Gastrocnemius medialis (tissue), 4 donors: ENCODE measurements around the gene GNPDA2.

ENCODE experiments used
- POLR2A ChIP-seq, 2 donors: fragments of 450-650 bp; IDR thresholded peaks; one replicate each; pipeline ENCODE4 v1.6.1; 2017; ENCODE audit warnings: antibody characterized with exemption in 2 of 2, mild to moderate bottlenecking in 2 of 2, moderate library complexity in 2 of 2
- TF ChIP-seq, protein P1 (sequence below), 5 experiments: fragments of 450-650 bp in 3 of 5; fragments of 200-600 bp in 2 of 5; sonication (generic) in 2 of 5; IDR thresholded peaks in 4 of 5; conservative IDR thresholded peaks in 1 of 5; 1 replicate in 4 of 5; 2 replicates in 1 of 5; pipeline ENCODE4 v1.5.1; 2016 to 2019; ENCODE audit warnings: antibody characterized with exemption in 5 of 5, mild to moderate bottlenecking in 3 of 5, moderate library complexity in 3 of 5

DNA sequence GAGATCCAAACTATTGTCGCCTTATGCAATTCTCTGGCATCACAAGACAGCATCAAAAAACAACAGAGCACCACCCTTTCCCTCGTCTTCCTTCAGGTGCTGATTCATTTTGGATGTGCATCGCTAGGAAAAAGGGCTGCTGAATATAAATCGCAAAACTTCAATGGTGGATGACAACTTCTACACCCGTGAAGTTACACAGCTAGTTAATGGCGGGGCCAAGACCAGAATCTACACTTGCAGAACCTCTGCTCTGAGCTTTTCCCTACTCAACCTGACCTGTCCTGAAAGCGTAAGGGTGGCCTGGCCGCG is 674 bp downstream of the GNPDA2 start:
- TF ChIP-seq, protein P1, sequence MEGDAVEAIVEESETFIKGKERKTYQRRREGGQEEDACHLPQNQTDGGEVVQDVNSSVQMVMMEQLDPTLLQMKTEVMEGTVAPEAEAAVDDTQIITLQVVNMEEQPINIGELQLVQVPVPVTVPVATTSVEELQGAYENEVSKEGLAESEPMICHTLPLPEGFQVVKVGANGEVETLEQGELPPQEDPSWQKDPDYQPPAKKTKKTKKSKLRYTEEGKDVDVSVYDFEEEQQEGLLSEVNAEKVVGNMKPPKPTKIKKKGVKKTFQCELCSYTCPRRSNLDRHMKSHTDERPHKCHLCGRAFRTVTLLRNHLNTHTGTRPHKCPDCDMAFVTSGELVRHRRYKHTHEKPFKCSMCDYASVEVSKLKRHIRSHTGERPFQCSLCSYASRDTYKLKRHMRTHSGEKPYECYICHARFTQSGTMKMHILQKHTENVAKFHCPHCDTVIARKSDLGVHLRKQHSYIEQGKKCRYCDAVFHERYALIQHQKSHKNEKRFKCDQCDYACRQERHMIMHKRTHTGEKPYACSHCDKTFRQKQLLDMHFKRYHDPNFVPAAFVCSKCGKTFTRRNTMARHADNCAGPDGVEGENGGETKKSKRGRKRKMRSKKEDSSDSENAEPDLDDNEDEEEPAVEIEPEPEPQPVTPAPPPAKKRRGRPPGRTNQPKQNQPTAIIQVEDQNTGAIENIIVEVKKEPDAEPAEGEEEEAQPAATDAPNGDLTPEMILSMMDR (IDR thresholded peaks at IDR 0.05 in 4 of 5, conservative IDR thresholded peaks at IDR 0.05 in 1 of 5), result no peak
- no peak for TF ChIP-seq POLR2A (IDR thresholded peaks at IDR 0.05)
